DOHH2 (cell line): ENCODE results near the gene C11orf71.

Experiments used
- H3F3A ChIP-seq: fragments of 200-600 bp; sonication (generic), shearing (Covaris generic); 2 replicates; pipeline ENCODE4 v1.6.0; 2016; ENCODE audit warnings: antibody characterized with exemption, mild to moderate bottlenecking; ENCODE audit not compliant: control insufficient read depth, insufficient read depth
- H3K27ac ChIP-seq: fragments of 200-600 bp; sonication (generic); 2 replicates; pipeline ENCODE4 v1.5.1; 2014; ENCODE audit warnings: low read depth, mild to moderate bottlenecking, low read length, moderate library complexity
- H3K27me3 ChIP-seq: fragments of 200-600 bp; sonication (generic); 2 replicates; pipeline ENCODE4 v1.6.1; 2014; ENCODE audit warnings: mild to moderate bottlenecking, low read length, mixed read lengths; ENCODE audit not compliant: control insufficient read depth
- H3K36me3 ChIP-seq: fragments of 200-600 bp; sonication (generic); 2 replicates; pipeline ENCODE4 v1.6.1; 2014; ENCODE audit warnings: mild to moderate bottlenecking, low read length, moderate library complexity, mixed read lengths; ENCODE audit not compliant: control insufficient read depth
- H3K4me1 ChIP-seq: fragments of 200-600 bp; sonication (generic); 2 replicates; pipeline ENCODE4 v1.6.1; 2014; ENCODE audit warnings: mild to moderate bottlenecking, low read length, mixed read lengths; ENCODE audit not compliant: control insufficient read depth
- H3K4me2 ChIP-seq: fragments of 200-600 bp; sonication (generic); 2 replicates; pipeline ENCODE4 v1.6.0; 2014; ENCODE audit warnings: mild to moderate bottlenecking, low read length, moderate library complexity
- H3K4me3 ChIP-seq: fragments of 200-600 bp; sonication (generic); 2 replicates; pipeline ENCODE4 v1.5.1; 2014; ENCODE audit warnings: mild to moderate bottlenecking, low read length, mixed read lengths
- H3K79me2 ChIP-seq: fragments of 200-600 bp; sonication (generic); 2 replicates; pipeline ENCODE4 v1.6.1; 2014; ENCODE audit warnings: mild to moderate bottlenecking, low read length, mixed read lengths; ENCODE audit not compliant: control insufficient read depth
- H3K9me2 ChIP-seq: fragments of 200-600 bp; sonication (generic); replicated peaks from 2 replicates; pipeline ENCODE4 v1.6.1; 2014; ENCODE audit warnings: mild to moderate bottlenecking, low read length, mixed read lengths; ENCODE audit not compliant: control insufficient read depth
- H3K9me3 ChIP-seq: fragments of 200-600 bp; sonication (generic); 2 replicates; pipeline ENCODE4 v1.6.1; 2014; ENCODE audit warnings: antibody characterized with exemption, low read length, mixed read lengths; ENCODE audit not compliant: control insufficient read depth, insufficient read depth
- H4K20me1 ChIP-seq: fragments of 200-600 bp; sonication (generic); 2 replicates; pipeline ENCODE4 v1.6.0; 2014; ENCODE audit warnings: low read depth, mild to moderate bottlenecking, antibody characterized with exemption, low read length, moderate library complexity; ENCODE audit not compliant: control insufficient read depth, insufficient read depth
- CTCF ChIP-seq: fragments of 200-600 bp; sonication (generic); IDR thresholded peaks from one replicate; pipeline ENCODE4 v1.5.1; 2014; ENCODE audit warnings: antibody characterized with exemption, mild to moderate bottlenecking, low read depth, low read length; ENCODE audit not compliant: poor library complexity, severe bottlenecking
- EZH2phosphoT487 ChIP-seq: fragments of 200-600 bp; sonication (generic); IDR thresholded peaks from 2 replicates; pipeline ENCODE4 v1.6.1; 2017; ENCODE audit warnings: borderline replicate concordance, mild to moderate bottlenecking, antibody characterized with exemption, low read length, moderate library complexity, mixed read lengths

The C11orf71 gene

GRCh38 chr11:114350022-114350421, 50.3 kb downstream of the C11orf71 start:
- H3K79me2 ChIP-seq = no peaks in the 10 kb centered on the region
- H3K9me3 ChIP-seq = no peaks in the 10 kb centered on the region
- H3K4me3 ChIP-seq = no peak overlapping the region
- no peaks in the 10 kb centered on the region for H3F3A ChIP-seq
- H3K4me1 ChIP-seq = no peaks in the 10 kb centered on the region
- 0 out of 2 replicates have a peak, but pooled peaks cover 2% of the 10 kb centered on the region for H3K27me3 ChIP-seq
- H3K27ac ChIP-seq = no peak overlapping the region
- no peaks in the 10 kb centered on the region for H4K20me1 ChIP-seq
- H3K4me2 ChIP-seq = no peak overlapping the region
- H3K9me2 ChIP-seq = no peaks in the 10 kb centered on the region
- TF ChIP-seq CTCF = no peak
- TF ChIP-seq EZH2phosphoT487 = no peak
- H3K36me3 ChIP-seq = no peaks in the 10 kb centered on the region
